AG09319 (cell line): ENCODE measurements around the gene NCBP3.

Experiments
- DNase-seq: peaks from one replicate; pipeline ENCODE4 v3.0.0-alpha.2; 2010; ENCODE audit warnings: low read depth; ENCODE audit errors: extremely low read depth
- TF ChIP-seq, protein P1 (sequence below): IDR thresholded peaks from 2 replicates; pipeline ENCODE4 v1.5.1; 2011; ENCODE audit warnings: low read depth, mild to moderate bottlenecking, inconsistent platforms, low read length, moderate library complexity

The NCBP3 gene

GRCh38 chr17:3770466-3770865 lies 75.6 kb downstream of the NCBP3 start:
- TF ChIP-seq, protein P1, sequence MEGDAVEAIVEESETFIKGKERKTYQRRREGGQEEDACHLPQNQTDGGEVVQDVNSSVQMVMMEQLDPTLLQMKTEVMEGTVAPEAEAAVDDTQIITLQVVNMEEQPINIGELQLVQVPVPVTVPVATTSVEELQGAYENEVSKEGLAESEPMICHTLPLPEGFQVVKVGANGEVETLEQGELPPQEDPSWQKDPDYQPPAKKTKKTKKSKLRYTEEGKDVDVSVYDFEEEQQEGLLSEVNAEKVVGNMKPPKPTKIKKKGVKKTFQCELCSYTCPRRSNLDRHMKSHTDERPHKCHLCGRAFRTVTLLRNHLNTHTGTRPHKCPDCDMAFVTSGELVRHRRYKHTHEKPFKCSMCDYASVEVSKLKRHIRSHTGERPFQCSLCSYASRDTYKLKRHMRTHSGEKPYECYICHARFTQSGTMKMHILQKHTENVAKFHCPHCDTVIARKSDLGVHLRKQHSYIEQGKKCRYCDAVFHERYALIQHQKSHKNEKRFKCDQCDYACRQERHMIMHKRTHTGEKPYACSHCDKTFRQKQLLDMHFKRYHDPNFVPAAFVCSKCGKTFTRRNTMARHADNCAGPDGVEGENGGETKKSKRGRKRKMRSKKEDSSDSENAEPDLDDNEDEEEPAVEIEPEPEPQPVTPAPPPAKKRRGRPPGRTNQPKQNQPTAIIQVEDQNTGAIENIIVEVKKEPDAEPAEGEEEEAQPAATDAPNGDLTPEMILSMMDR: no peak
- no peak for DNase-seq

GRCh38 chr17:3768769-3769168 lies 77.3 kb downstream of the NCBP3 start:
- TF ChIP-seq, protein P1: no peak
- DNase-seq: no peak

DNA sequence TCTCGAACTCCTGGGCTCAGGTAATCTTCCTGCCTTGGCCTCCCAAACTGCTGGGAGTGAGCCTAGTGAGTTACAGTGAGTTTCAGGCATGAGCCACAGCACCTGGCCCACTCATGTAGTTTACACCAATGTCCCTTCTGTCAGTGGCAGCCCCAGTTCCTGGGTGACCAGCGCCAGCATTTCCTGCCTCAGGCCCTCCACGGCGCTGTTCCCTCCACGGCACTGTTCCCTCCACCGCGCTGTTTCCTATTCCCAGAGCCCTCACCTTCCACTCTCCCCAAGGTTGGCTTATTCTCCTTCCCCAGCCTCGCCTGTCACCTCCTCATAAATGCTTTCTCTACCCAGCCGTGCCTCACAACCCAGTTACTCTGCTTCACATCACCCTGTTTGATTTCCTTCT lies 77.7 kb downstream of the NCBP3 start:
- no peak for DNase-seq
- TF ChIP-seq, protein P1: no peak

DNA sequence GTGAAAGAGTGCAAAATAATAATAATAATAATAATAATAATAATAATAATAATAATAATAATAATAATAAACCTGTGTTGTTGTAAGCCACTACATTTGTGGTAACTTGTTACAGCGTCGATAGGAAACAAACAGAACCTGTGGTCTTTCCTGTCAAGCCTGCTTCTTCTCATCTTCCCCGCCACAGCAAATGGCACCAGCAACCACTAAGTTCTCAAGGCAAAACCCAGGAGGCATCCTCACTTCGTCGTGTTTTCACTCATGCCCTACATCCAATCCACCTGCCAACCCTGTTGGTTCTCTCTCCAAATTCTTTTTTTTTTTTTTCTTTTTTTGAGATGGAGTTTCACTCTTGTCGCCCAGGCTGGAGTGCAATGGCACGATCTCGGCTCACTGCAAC lies 79.3 kb downstream of the NCBP3 start:
- DNase-seq: no peak
- TF ChIP-seq, protein P1: no peak

- TF ChIP-seq, protein P1: no peak
- no peak for DNase-seq
These were observed 80.1 kb downstream of the NCBP3 start for GRCh38 chr17:3765981-3766380.

GRCh38 chr17:3763777-3764170 lies 82.3 kb downstream of the NCBP3 start:
- DNase-seq: no peak
- TF ChIP-seq, protein P1: no peak

- TF ChIP-seq, protein P1: no peak
- no peak for DNase-seq
These were observed 82.9 kb downstream of the NCBP3 start for GRCh38 chr17:3762922-3763776.
